Measurements from ENCODE around the gene EFTUD2. TPM values are rescaled to one million over a fixed set of nuclear protein-coding genes. Genes with fewer than 3 reads are reported as not detected.
"Not testable (repeated sequence)": the region's sequence is repeated elsewhere in the genome, so short reads cannot be mapped to it uniquely, and the experiment has no call there.

The EFTUD2 gene
- total RNA-seq: 100 to 1,000 TPM; 258 TPM

GRCh38 chr17:44899074-44899782 is at the start of gene EFTUD2:
Gene EFTUD2, minus strand, starts transcription at chr17:44899445. Its CDS starts 4,924 bp downstream, at chr17:44894521.
- H3K4me1 Mint-ChIP-seq: peaks cover 21% of the 10 kb centered on the region
- H3K4me3 Mint-ChIP-seq: peak within 1 kb of the TSS; percentile 97
- DNase-seq: peak; percentile 92
- peak within 1 kb of the TSS; percentile 99 for H3K27ac Mint-ChIP-seq
- H3K9me3 Mint-ChIP-seq: no peaks in the 10 kb centered on the region
- H3K27me3 Mint-ChIP-seq: no peaks in the 10 kb centered on the region
- H3K36me3 Mint-ChIP-seq: peaks cover 16% of the 10 kb centered on the region

- Mint-ChIP-seq H3K27ac (peak overlapping the region; percentile 79), H3K4me3 (peak overlapping the region; percentile 95), H3K27me3 (peaks cover 9% of the 10 kb centered on the region)
These were observed 49.1 kb upstream of the EFTUD2 start for GRCh38 chr17:44948315-44948795.

GRCh38 chr17:44947461-44948314 is 48.4 kb upstream of the EFTUD2 start, which contains the start of gene KIF18B:
Gene KIF18B, minus strand, starts transcription at chr17:44947773. Its CDS starts 11,429 bp downstream, at chr17:44936344.
- H3K36me3 Mint-ChIP-seq: peaks cover 26% of the 10 kb centered on the region
- H3K27me3 Mint-ChIP-seq: peaks cover 9% of the 10 kb centered on the region
- DNase-seq: peak; percentile 91
- H3K4me1 Mint-ChIP-seq: peaks cover 7% of the 10 kb centered on the region
- H3K27ac Mint-ChIP-seq: peak within 1 kb of the TSS; percentile 79
- peak within 1 kb of the TSS; percentile 95 for H3K4me3 Mint-ChIP-seq
- H3K9me3 Mint-ChIP-seq: no peaks in the 10 kb centered on the region

More at GRCh38 chr17:44948315-44948795, 49.1 kb upstream of the EFTUD2 start:
- Mint-ChIP-seq H3K9me3 (no peaks in the 10 kb centered on the region), H3K4me1 (peaks cover 7% of the 10 kb centered on the region), H3K36me3 (peaks cover 21% of the 10 kb centered on the region)
- DNase-seq: no peak

GRCh38 chr17:44945652-44946051 is 46.4 kb upstream of the EFTUD2 start:
- not testable (repeated sequence) for DNase-seq, H3K9me3 Mint-ChIP-seq, H3K27me3 Mint-ChIP-seq, H3K27ac Mint-ChIP-seq
- Mint-ChIP-seq H3K4me1 (peaks cover 11% of the 10 kb centered on the region), H3K36me3 (peaks cover 32% of the 10 kb centered on the region), H3K4me3 (peak overlapping the region; percentile 37)

GRCh38 chr17:44942456-44942855 is 43.2 kb upstream of the EFTUD2 start:
- peaks cover 2% of the 10 kb centered on the region for H3K9me3 Mint-ChIP-seq
- H3K27me3 Mint-ChIP-seq: peaks cover 9% of the 10 kb centered on the region
- no peak overlapping the region for H3K27ac Mint-ChIP-seq
- peaks cover 43% of the 10 kb centered on the region for H3K36me3 Mint-ChIP-seq
- no peak for DNase-seq
- no peak overlapping the region for H3K4me3 Mint-ChIP-seq
- H3K4me1 Mint-ChIP-seq: peaks cover 4% of the 10 kb centered on the region

- Mint-ChIP-seq H3K27ac (no peak overlapping the region), H3K27me3 (peaks cover 8% of the 10 kb centered on the region), H3K9me3 (peaks cover 2% of the 10 kb centered on the region), H3K36me3 (peaks cover 41% of the 10 kb centered on the region), H3K4me3 (no peak overlapping the region), H3K4me1 (peaks cover 4% of the 10 kb centered on the region)
- DNase-seq: no peak
These were observed 42.6 kb upstream of the EFTUD2 start for GRCh38 chr17:44941712-44942331.

- peaks cover 4% of the 10 kb centered on the region for H3K4me1 Mint-ChIP-seq
- no peak overlapping the region for H3K4me3 Mint-ChIP-seq
- no peak for DNase-seq
- H3K27ac Mint-ChIP-seq: no peak overlapping the region
- peaks cover 34% of the 10 kb centered on the region for H3K36me3 Mint-ChIP-seq
- no peaks in the 10 kb centered on the region for H3K27me3 Mint-ChIP-seq
- H3K9me3 Mint-ChIP-seq: peaks cover 2% of the 10 kb centered on the region
These were observed 41.5 kb upstream of the EFTUD2 start for GRCh38 chr17:44940768-44941167.

GRCh38 chr17:44940317-44940716 is 41.1 kb upstream of the EFTUD2 start:
- Mint-ChIP-seq H3K27ac (no peak overlapping the region), H3K4me1 (peaks cover 4% of the 10 kb centered on the region), H3K27me3 (no peaks in the 10 kb centered on the region), H3K4me3 (no peak overlapping the region), H3K36me3 (peaks cover 36% of the 10 kb centered on the region), H3K9me3 (peaks cover 2% of the 10 kb centered on the region)
- no peak for DNase-seq

- H3K4me1 Mint-ChIP-seq: no peaks in the 10 kb centered on the region
- no peak for DNase-seq
- H3K36me3 Mint-ChIP-seq: peaks cover 19% of the 10 kb centered on the region
- peaks cover 2% of the 10 kb centered on the region for H3K9me3 Mint-ChIP-seq
- no peak overlapping the region for H3K27ac Mint-ChIP-seq
- no peaks in the 10 kb centered on the region for H3K27me3 Mint-ChIP-seq
- no peak overlapping the region for H3K4me3 Mint-ChIP-seq
These were observed 35.9 kb upstream of the EFTUD2 start for GRCh38 chr17:44935116-44935515.

- Mint-ChIP-seq H3K27ac (no peak overlapping the region), H3K36me3 (peaks cover 20% of the 10 kb centered on the region), H3K9me3 (peaks cover 2% of the 10 kb centered on the region), H3K4me1 (no peaks in the 10 kb centered on the region), H3K27me3 (no peaks in the 10 kb centered on the region), H3K4me3 (no peak overlapping the region)
- DNase-seq: no peak
These were observed 35.5 kb upstream of the EFTUD2 start for GRCh38 chr17:44934745-44935105.

- Mint-ChIP-seq H3K9me3 (no peaks in the 10 kb centered on the region), H3K4me3 (no peak overlapping the region), H3K36me3 (peaks cover 22% of the 10 kb centered on the region), H3K27me3 (no peaks in the 10 kb centered on the region), H3K4me1 (no peaks in the 10 kb centered on the region), H3K27ac (no peak overlapping the region)
- DNase-seq: no peak
These were observed 34.8 kb upstream of the EFTUD2 start for GRCh38 chr17:44933824-44934744.

- no peaks in the 10 kb centered on the region for H3K4me1 Mint-ChIP-seq
These were observed 33.5 kb upstream of the EFTUD2 start for GRCh38 chr17:44932787-44933097.

GRCh38 chr17:44932096-44932786 is 33.0 kb upstream of the EFTUD2 start:
- peaks cover 28% of the 10 kb centered on the region for H3K36me3 Mint-ChIP-seq
- no peak overlapping the region for H3K4me3 Mint-ChIP-seq
- H3K9me3 Mint-ChIP-seq: no peaks in the 10 kb centered on the region
- H3K27me3 Mint-ChIP-seq: no peaks in the 10 kb centered on the region
- no peak for DNase-seq
- H3K4me1 Mint-ChIP-seq: no peaks in the 10 kb centered on the region
- H3K27ac Mint-ChIP-seq: no peak overlapping the region

More at GRCh38 chr17:44932787-44933097, 33.5 kb upstream of the EFTUD2 start:
- Mint-ChIP-seq H3K9me3 (no peaks in the 10 kb centered on the region), H3K27ac (no peak overlapping the region), H3K36me3 (peaks cover 23% of the 10 kb centered on the region), H3K4me3 (no peak overlapping the region), H3K27me3 (no peaks in the 10 kb centered on the region)
- DNase-seq: no peak

- Mint-ChIP-seq H3K4me3 (no peak overlapping the region), H3K9me3 (no peaks in the 10 kb centered on the region), H3K27me3 (no peaks in the 10 kb centered on the region), H3K27ac (no peak overlapping the region), H3K4me1 (no peaks in the 10 kb centered on the region), H3K36me3 (peaks cover 30% of the 10 kb centered on the region)
- no peak for DNase-seq
These were observed 32.1 kb upstream of the EFTUD2 start for GRCh38 chr17:44931376-44931775.
